BE2C (cell line): ENCODE results near the gene TCERG1L. TPM values are rescaled to one million over a fixed set of nuclear protein-coding genes. Genes with fewer than 3 reads are reported as not detected.

Source experiments
- DNase-seq: peaks from one replicate; pipeline ENCODE4 v3.0.0-alpha.2; 2020
- H3K27me3 ChIP-seq: fragments of 250-450 bp; sonication (Bioruptor Pico); 2 replicates; pipeline ENCODE4 v1.5.1; 2020; ENCODE audit warnings: mild to moderate bottlenecking
- H3K36me3 ChIP-seq: fragments of 250-450 bp; sonication (Bioruptor Pico); 2 replicates; pipeline ENCODE4 v1.5.1; 2020; ENCODE audit warnings: mild to moderate bottlenecking
- H3K4me1 ChIP-seq: fragments of 250-450 bp; sonication (Bioruptor Pico); 2 replicates; pipeline ENCODE4 v1.5.1; 2020
- H3K4me3 ChIP-seq: 2 replicates; pipeline ENCODE4 v1.5.1; 2011; ENCODE audit warnings: low read depth, low read length
- H3K9me3 ChIP-seq: fragments of 250-450 bp; sonication (Bioruptor Pico); 2 replicates; pipeline ENCODE4 v1.5.1; 2020
- polyA plus RNA-seq: library from polyadenylated mRNA; unstranded; fragments of >200 nt; gene quantifications from one replicate; pipeline ENCODE4 v1.2.1, GENCODE V29; 2012; ENCODE audit warnings: low read depth, missing spikeins; ENCODE audit not compliant: insufficient read length, insufficient read depth
- TF ChIP-seq, protein P1 (sequence below): IDR thresholded peaks from 2 replicates; pipeline ENCODE4 v1.5.1; 2012; ENCODE audit warnings: mild to moderate bottlenecking, low read depth, low read length

TCERG1L gene
- not detected for polyA plus RNA-seq

- Histone ChIP-seq H3K9me3 (no peaks in the 10 kb centered on the region; the same call in 1 of the 2 replicates), H3K4me3 (no peak within 1 kb of the TSS), H3K36me3 (no peaks in the 10 kb centered on the region), H3K27me3 (peaks cover 9% of the 10 kb centered on the region; the same call in 1 of the 2 replicates), H3K4me1 (no peaks in the 10 kb centered on the region)
- TF ChIP-seq, protein P1, sequence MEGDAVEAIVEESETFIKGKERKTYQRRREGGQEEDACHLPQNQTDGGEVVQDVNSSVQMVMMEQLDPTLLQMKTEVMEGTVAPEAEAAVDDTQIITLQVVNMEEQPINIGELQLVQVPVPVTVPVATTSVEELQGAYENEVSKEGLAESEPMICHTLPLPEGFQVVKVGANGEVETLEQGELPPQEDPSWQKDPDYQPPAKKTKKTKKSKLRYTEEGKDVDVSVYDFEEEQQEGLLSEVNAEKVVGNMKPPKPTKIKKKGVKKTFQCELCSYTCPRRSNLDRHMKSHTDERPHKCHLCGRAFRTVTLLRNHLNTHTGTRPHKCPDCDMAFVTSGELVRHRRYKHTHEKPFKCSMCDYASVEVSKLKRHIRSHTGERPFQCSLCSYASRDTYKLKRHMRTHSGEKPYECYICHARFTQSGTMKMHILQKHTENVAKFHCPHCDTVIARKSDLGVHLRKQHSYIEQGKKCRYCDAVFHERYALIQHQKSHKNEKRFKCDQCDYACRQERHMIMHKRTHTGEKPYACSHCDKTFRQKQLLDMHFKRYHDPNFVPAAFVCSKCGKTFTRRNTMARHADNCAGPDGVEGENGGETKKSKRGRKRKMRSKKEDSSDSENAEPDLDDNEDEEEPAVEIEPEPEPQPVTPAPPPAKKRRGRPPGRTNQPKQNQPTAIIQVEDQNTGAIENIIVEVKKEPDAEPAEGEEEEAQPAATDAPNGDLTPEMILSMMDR, result no peak
- DNase-seq, result no peak
Observed at GRCh38 chr10:131311661-131312477, at the start of gene TCERG1L. Gene TCERG1L, minus strand, starts transcription at chr10:131311721. Its CDS starts 86 bp downstream, at chr10:131311635.

DNA sequence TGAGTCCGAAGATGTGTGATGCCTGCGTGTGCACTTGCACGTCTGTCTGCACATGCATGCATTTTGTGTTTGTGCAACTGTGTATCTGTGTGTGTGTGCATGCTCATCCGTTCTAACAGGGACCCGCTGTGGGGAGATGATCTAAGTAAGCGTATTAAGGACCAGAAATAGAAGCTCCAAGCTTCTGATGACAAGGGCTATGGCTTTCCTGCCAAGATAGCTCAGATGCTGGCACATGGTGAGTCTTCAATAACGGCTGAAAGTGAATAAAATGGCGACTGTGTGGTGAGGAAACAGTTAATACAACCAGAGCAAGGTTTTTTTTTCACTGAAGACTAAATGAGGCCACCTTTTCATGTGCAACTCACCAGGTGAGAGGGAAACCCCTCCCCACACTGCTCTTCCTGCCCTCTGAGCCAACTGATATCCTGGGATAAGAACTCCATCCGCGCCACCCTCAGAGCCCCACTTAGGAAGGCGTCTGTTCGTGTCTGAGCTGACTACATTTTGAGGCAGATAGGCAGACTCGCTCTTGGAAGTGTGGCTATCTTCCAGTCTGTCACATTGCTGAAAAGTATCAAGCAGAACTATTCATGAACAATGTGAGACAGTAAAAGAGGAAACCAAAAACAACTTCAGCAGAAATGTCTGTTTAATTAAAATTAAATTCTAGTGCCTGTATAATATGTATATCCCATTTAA, 47.4 kb upstream of the TCERG1L start:
- TF ChIP-seq, protein P1, result no peak
- DNase-seq, result no peak
- Histone ChIP-seq H3K27me3 (no peaks in the 10 kb centered on the region), H3K4me3 (no peak overlapping the region), H3K9me3 (no peaks in the 10 kb centered on the region), H3K4me1 (no peaks in the 10 kb centered on the region), H3K36me3 (no peaks in the 10 kb centered on the region)

- DNase-seq, result no peak
- TF ChIP-seq, protein P1, result no peak
- no peaks in the 10 kb centered on the region for H3K36me3 ChIP-seq
- no peaks in the 10 kb centered on the region for H3K27me3 ChIP-seq
- no peaks in the 10 kb centered on the region for H3K9me3 ChIP-seq
- H3K4me1 ChIP-seq, result no peaks in the 10 kb centered on the region
- no peak overlapping the region for H3K4me3 ChIP-seq
Observed at GRCh38 chr10:131356442-131356841, 44.9 kb upstream of the TCERG1L start.

- Histone ChIP-seq H3K36me3 (no peaks in the 10 kb centered on the region), H3K4me3 (no peak overlapping the region), H3K4me1 (no peaks in the 10 kb centered on the region), H3K27me3 (no peaks in the 10 kb centered on the region), H3K9me3 (no peaks in the 10 kb centered on the region)
- no peak for DNase-seq
- TF ChIP-seq, protein P1, result no peak
Observed at GRCh38 chr10:131355881-131356280, 44.4 kb upstream of the TCERG1L start.

DNA sequence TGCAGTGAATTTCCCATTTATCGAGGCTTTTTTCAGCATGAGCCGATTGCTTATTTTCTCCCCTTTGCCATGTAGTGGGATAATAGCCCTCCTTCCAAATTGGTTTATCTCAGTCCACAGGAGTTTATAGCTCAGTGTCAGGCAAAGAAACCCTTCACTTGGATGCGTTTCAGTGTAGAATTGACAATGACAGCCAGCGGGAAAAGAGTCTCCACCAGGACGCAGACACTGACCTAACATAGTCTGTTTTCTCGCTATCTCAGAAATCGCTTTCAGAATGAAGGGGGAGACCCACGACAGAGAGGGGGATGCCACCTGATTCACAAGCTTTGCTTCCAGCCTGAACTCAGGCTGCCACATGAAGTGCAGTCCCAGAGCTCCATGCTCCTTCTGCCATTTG, 43.5 kb upstream of the TCERG1L start:
- TF ChIP-seq, protein P1, result no peak
- Histone ChIP-seq H3K9me3 (no peaks in the 10 kb centered on the region), H3K36me3 (no peaks in the 10 kb centered on the region), H3K4me3 (no peak overlapping the region), H3K4me1 (no peaks in the 10 kb centered on the region), H3K27me3 (no peaks in the 10 kb centered on the region)
- DNase-seq, result no peak
